GM21360 (cell line): ENCODE results near the gene SCNN1A.

Source experiments
- ATAC-seq: cut with Tn5 transposase; IDR thresholded peaks from one replicate; pipeline ENCODE4 v1.9.1; 2021; ENCODE audit warnings: mild to moderate bottlenecking, moderate library complexity; ENCODE audit not compliant: unreplicated experiment

The SCNN1A gene

DNA sequence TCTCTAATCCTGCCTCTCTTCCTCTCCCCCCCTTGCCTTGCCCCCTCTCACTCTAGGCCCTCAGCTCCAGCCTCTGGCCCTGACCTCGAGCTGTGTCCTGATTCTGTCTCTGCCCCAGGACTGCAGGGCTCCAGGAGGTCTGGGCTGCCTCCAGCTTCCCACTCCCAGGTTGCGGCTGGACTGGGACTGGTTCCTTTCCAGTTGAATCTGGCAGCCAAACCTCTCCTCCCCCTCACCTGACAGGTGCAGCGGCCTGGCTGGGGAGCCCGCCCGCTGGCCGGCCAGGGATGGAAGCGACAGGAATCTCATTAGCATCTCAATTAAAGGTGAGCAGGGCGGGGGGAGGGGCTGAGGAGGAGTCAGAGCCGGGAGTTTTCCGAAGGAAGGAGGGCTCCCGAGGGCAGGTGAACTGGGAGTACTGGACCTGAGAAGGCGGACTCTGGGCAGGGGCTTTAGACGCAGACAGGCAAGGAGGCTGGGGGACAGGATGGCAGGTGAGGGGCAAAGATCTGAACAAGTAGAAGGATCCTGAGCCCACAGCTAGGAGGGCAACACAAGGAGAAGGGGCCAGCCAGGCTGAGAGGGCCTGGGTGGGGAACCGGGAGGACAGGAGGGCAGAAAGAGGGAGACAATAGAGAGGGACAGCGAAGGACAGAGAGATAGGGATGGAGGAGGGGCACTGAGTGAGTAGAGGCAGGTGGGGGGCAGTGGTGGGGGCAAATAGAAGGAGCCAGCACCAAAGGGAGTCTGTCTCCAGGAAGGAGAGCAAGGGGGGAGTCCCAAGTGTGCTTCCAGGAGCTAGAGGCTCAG, at the start of gene SCNN1A:
Gene SCNN1A, minus strand, starts transcription at position 295 of the 810 bp plus-strand sequence. CDS start 780 bp downstream, outside the sequence.
- ATAC-seq = no peak

DNA sequence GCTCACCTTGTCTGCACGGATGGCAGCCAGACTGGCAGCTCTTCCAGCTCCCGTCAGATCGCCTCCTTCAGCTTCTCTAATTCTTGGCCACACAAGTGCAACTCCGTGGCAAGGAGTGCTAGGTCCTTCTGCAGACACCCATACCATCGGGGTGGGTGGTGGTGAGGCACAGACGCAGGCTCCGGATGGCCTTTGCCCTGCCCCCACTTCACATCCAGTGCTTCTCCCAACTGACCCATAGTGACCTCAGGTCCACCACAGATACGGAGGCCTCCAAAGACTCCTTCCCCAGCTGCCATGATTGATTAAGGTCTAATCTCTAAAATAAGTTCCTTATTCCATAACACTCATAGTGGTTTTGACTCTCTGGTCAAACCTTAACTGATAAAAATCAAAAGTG, 49.5 kb upstream of the SCNN1A start:
- no peak for ATAC-seq

DNA sequence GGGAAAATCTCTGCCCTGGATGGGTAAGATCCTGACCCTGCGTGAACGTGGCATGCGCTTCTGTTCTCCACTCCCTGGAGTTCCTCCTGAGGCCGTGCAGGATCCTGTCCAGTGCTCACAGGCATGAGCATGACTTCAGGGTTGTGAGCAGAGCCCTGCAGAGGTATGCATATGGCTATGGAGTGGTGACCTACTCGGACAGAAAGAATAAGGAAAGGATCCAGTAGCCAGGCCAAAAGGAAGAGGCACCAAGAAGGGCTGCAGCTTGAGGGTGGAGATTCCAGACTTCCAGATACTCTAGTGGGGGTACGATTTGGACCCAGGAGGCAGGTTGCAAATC, 48.6 kb upstream of the SCNN1A start:
- ATAC-seq = no peak

DNA sequence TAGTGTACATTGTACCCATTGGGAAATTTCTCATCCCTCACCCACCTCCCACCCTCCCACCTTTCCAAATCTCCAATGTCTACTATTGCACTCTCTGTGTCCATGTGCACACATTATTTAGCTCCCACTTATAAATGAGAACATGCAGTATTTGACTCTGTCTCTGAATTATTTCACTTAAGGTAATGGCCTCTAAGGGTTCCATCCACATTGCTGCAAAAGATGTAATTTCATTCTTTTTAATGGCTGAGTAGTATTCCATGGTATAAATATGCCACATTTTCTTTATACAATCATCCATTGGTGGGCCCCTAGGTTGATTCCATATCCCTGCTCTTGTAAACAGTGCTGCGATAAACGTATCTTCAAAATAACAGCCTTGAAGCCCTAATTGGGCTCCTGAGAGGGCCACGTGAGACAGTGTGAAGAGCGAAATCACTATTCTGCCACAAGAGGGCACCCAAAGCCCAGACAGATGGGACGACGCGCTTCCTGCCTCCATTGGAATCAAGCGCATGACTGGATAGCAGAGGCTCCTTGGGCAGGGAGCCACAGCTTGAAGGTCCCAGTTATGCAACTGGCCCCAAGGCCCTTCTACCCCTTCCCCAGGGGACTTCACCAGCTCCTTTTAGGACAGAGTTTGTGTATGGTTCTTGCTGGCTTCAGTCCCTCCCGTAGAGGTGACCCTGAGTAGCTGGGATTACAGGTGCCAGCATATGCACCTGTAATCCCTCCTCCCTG, 48.1 kb upstream of the SCNN1A start:
- peak; percentile 44 for ATAC-seq

DNA sequence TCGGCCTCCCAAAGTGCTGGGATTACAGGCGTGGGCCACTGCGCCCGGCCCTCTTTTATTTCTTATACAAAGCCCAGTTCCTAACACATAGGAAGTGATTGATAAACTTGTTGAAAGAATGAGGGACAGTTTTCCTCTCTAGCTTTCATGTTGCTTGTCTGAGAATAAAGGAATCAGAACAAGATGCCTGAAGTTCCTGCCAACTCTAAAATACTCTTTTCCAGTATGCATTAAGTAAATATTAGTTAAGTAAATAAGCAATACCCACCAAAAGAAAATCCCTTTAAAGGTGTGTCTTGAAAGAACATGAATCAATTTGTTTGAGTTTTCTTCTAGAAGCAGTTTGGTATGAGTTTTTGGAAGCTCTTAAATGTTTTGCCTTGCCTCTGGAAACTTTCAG, 45.0 kb upstream of the SCNN1A start:
- no peak for ATAC-seq

DNA sequence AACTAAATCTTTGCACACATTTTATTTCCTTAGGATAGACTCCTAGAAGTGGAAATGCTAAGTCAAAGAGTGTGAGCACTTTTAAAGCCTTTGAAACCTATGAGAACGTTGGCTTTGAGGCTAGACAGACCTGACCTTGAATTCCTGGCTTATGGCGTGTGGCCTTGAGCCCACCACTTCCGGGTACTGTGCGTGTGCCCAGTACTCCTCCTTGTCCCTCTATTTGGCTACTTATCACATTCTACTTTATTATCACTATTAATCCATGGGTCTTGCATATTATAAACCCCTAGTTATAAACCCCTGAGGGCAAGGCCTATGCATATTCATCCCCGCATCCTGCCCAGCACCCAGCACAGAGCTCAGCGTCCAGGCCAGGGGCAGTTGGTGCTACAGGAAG, 43.4 kb upstream of the SCNN1A start:
- no peak for ATAC-seq

DNA sequence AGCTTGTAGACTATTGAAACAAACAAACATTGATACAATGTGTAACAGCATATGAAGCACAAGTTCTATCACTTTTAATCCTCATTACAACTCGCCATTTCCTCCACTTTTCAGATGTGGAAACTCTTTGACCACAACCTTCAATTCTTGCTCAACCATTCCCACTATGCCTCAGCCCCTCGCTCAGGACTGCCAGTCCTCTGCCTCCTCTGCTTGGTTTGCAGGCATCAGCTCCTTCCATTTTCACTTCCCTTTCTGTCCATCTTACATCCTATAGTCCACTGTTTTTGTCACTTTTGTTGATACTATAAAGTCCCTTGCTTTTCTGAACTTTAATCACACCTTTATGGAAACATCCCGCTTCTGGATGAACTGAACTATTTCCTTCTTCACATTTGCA, 41.2 kb upstream of the SCNN1A start:
- ATAC-seq = no peak

DNA sequence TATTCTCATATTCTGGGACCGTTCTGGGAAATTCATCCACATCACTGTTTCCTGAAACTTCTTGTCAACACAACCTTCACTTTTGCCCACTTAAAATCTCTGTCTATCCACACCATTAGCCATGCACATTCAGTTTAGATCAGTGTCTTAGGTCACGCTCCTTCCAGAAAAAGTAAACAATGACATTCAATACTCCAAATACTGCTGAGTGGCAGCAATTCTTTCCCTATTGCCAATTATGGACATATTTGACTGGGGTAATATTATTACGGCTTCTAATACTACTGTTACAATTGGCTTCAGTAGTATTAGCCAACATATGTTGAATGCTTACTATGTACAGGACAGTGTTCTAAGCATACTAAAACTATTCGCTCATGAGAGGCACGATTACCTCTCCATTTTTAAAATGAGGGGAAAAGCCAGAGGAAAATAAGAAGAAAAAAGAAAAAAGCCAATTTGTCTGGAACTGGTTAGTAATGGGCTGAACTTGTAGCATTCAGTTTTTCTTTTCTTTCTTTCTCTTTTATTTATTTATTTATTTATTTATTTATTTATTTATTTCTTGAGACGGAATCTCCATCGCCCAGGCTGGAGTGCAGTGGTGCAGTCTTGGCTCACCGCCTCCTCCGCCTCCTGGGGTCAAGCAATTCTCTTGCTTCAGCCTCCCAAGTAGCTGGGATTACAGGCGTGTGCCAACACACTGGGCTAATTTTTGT, 32.0 kb upstream of the SCNN1A start:
- ATAC-seq = no peak

DNA sequence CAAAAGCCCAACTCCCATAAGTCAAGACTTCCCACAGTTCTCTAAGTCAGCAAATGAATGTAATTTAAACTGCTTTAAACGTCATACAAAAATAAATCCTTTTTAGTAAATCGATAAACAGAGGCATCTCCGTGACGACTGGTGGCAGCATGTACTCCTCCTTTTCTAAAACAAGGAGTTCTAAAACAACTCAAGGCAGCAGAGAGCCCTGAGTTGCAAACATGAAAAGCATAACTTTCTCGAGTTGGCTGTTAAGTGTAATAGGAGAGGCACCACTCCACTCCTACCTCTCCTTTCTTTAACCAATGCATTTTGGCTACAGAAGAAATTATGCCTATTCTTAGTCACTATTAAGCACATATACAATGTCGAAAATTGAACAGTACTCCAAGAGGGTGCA, 30.6 kb upstream of the SCNN1A start:
- no peak for ATAC-seq

DNA sequence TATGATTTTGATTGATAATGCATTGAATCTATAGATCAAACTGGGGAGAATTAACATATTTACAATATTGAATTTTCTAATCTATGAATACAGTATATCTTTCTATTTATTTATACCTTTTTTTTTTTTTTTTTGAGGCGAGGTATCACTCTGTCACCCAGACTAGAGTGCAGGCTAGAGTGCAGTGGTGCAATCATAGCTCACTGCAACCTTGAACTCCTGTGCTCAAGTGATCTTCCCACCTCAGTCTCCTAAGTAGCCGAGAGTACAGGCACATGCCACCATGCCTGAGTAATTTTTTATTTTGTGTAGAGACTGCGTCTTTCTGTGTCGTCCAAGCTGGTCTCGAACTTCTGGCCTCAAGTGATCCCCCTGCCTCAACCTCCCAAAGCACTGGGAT, 29.0 kb upstream of the SCNN1A start:
- ATAC-seq = no peak

DNA sequence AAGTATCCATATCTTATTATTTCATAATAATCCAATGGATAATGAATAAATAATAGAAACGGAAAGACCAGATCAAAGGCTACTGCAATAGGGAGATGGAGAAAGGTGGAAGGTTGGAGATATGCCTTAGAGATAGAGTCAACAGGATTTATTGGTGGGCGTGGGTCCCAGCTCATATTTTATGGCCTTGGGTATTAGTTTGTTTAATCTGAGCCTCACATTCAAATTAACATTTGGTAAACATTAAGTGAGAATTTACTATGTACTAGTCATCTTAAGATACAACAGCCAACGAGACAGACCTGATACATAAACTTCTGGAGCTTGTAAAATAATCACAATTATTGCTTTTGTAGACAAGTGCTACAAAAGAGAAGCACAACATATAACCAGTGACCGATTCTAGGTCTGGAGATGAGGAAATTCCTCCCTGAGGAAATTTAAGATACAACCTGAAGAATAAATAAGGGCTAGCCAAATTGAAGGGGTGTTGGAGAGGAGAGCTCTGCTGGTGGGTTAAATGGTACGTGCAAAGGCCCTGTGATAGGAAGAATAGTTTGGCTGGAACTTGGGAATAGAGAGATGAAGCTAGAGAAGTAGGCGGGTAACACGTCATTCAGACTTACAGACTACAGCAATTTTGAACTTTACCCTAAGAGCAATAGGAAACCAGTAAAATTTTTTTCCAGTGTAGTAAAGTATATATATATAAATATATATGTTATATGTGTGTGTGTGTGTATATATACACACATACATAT, 24.7 kb upstream of the SCNN1A start:
- no peak for ATAC-seq

DNA sequence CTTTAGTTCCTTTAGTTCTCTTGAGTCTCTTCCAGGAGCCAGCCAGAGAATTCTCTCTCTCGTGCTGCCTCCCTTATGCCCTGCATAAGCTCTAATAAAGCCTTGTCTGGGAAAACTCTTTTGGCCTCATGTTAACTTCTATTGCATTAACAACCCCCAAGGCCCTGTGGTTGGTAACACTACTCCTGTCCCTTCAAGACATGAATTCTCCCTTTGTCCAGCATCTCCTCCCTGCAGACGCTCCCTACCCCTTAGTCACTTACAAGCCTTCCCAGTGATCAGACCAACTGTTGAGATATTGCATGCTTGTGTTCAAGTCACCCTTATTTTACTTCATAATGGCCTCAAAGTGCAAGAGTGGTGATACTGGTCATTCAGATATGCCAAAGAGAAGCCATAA, 20.7 kb upstream of the SCNN1A start:
- ATAC-seq = no peak

DNA sequence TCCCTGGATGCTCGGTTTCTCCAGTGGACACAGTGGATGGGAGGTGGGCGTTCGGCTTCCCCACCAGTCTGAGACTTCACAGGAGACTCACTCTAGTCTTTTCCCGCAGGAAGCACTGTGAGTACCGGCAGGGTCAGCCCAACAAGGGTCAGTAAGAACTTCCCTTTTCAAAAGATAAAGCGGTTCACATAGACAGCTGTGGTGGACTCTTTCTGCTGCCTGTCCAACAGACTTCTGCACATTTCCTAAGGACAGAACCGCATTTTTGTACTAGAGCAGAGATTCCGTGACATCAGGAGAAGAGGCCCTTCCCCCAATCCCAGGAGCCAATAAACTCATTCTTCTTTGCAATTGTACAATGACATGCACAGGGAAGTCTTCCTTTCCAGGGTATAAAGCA, 19.0 kb upstream of the SCNN1A start:
- no peak for ATAC-seq

DNA sequence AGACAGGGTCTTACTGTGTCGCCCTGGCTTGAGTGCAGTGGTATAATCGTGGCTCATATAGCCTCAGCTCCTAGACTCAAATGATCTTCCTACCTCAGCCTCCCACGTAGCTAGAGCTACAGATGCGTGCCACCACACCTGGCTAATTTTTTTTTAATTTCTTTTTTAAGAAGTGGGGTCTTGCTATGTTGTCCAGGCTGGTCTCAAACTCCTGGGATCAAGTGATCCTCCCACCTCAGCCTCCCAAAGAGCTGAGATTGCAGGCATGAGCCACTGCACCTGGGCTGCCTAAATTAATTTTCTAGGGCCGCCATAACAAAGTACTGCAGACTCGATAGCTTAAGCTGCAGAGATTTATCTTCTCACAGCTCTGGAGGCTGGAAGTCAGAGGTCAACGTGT, 17.7 kb upstream of the SCNN1A start:
- no peak for ATAC-seq

DNA sequence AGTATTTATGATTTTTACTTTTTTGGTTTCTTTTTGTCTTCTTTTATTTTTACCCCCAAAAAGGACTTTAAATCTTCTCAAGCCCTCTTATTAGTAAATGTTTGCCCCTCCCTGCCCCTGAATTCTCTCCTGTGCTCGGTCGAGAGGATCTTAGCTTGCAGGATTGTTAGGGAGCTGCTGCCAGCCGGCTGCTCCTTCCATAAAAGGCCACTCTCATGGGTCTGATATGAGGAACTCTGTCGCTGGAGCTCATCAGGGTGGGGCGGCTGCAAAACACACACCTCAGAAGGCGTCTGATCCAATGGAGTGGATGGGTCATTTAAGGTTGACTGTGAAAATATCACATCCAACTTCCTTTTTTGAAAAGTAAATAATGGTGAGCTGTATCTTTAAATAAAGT, 17.1 kb upstream of the SCNN1A start:
- ATAC-seq = no peak

DNA sequence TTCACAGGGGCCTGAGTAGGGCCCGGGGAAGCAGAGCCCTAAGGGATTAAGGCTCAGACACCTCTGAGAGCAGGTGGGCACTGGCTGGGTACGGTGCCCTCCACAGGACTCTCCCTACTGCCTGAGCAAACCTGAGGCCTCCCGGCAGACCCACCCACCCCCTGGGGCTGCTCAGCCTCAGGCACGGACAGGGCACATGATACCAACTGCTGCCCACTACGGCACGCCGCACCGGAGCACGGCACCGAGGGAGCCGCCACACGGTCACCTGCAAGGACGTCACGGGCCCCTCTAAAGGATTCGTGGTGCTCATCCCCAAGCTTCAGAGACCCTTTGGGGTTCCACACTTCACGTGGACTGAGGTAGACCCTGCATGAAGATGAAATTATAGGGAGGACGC, 15.7 kb upstream of the SCNN1A start:
- no peak for ATAC-seq

DNA sequence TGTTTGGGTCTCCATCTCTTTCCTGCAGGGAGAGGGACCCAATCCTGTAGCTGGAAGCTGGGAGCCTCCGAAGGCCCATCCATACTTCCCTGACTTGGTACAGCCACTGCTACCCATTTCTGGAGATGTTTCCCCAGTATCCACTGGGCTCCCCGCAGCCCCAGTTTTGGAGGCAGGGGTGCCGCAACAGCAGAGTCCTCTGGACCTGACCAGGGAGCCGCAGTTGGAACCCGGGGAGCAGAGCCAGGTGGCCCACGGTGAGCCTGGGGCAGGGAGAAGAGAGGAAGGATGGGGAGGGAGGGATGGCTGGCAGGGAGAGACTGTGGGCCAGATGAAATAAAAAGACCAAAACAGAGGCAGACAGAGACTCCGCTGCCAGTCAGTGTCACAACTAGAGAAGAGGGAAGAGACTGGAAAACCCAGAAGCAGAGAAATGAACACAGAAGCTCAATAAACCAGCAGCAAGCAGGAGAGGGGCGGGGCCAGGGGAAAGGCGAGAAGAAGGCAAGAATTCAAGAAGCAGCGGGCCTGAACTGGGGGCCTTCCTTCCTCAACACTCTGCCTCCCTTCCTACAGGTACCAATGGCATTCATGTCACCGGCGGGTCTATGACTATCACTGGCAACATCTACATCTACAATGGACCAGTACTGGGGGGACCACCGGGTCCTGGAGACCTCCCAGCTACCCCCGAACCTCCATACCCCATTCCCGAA, 14.9 kb upstream of the SCNN1A start:
- ATAC-seq = no peak

DNA sequence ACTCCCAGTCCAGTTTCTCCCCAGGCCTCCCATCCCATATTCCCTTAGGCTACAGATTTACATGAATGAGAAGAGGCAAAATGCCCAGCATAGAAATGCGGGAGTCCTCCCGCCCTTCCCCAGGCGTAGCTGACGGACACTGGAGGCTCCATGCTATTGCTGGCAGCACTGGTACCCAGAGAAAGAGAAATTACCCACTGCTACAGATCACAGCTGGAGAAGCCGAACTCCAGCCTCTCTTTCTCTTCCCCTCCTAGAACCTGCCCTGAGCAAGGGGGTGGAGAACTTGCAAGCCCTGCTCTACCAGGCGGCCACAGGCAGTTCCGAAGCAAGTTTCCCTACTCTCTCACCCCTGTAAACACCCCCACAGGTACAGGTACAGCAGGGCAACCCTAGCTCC, 12.2 kb upstream of the SCNN1A start:
- ATAC-seq = no peak

DNA sequence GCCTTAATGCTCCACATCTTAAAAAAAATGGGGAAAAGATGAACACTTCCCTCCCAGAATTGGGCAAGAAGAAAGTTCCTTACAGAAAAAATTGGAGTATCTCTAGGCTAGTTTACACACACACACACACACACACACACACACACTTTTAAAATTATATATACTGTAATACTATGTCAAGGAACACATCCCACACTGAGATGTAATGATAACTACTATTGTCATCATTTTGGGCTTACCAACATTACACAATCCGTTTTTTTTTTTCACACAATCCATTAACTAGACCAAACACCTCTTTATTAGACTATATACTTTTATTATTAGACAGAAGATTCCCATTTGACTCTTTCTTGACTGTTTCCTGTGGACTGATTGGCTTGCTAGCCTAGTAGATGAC, 11.1 kb upstream of the SCNN1A start:
- ATAC-seq = no peak

DNA sequence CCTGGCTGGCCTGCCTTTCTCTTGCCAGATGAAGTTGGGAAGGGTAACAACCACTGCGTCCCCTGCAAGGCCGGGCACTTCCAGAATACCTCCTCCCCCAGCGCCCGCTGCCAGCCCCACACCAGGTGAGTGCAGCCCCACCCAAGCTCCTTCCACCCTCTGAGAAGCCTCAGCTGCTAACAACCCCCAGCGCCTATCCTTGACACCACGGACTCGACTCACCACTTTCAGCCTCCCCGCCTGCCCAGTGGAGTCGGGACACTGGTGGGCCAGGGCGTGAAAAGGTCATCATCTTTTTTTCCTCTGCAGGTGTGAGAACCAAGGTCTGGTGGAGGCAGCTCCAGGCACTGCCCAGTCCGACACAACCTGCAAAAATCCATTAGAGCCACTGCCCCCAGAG, 10.7 kb upstream of the SCNN1A start:
- no peak for ATAC-seq
